DMS153 (cell line): ENCODE results near the gene AKAP6.
"Not testable (repeated sequence)": the region's sequence is repeated elsewhere in the genome, so short reads cannot be mapped to it uniquely, and the experiment has no call there.

Experiments used
- DNase-seq: peaks from one replicate; lab custom pipeline; 2025; lab: John Stamatoyannopoulos, UW

The AKAP6 gene

DNA sequence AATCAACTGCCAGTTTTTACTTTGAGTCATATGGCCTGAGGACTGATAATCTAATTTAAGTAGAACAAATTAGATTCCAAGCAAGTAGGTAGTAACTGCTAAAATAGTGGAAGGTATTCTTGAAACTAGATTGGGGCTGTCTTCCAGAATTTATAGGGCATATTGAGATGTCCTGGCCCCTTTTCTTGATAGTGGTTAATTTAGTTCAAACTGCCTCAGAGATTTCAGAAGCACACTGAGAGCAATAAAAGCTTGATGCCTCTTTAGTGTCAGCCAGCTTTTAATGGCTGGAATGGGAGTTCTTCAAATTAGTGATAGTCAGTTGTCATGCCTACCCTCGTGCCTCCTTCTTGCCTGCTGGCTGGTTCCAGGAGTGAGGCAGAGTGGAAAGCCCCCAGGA is 120.5 kb downstream of the AKAP6 start:
- DNase-seq, result no peak

DNA sequence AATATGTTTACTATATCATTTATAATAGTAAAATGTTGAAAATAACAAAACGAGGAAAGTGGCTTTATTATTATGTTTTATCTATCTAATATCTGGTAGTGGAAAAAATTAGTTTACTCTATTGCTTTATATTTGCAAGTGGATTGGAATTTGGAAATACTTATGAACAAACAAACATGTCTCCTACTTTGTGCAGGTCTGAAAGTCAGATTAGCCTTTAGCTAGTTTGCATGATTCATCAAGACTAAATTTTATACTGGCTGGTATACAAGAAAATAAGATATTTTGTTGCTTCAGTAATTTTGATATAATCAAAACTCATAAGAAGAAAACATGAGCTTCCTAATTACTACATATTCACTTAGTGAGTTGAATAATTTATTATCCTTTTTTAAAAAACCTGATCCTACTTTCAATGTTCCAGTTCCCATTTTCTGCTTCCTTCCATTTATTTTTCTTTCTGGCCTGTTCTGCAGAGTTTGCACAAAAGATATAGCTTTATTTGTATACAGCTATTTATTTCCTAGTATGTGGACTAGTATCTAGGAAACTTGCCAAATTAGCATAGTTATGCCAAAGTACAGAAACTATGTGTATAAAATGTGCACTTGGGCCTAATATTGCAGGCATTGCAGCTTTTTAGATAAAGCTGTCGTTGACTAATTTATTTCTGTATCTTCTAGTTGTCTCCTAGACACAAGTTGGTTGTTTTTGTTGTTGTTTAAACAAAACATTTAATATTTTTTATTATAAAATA is 122.0 kb downstream of the AKAP6 start:
- DNase-seq, result no peak

GRCh38 chr14:32453857-32454810 is 125.0 kb downstream of the AKAP6 start:
- DNase-seq, result no peak

DNA sequence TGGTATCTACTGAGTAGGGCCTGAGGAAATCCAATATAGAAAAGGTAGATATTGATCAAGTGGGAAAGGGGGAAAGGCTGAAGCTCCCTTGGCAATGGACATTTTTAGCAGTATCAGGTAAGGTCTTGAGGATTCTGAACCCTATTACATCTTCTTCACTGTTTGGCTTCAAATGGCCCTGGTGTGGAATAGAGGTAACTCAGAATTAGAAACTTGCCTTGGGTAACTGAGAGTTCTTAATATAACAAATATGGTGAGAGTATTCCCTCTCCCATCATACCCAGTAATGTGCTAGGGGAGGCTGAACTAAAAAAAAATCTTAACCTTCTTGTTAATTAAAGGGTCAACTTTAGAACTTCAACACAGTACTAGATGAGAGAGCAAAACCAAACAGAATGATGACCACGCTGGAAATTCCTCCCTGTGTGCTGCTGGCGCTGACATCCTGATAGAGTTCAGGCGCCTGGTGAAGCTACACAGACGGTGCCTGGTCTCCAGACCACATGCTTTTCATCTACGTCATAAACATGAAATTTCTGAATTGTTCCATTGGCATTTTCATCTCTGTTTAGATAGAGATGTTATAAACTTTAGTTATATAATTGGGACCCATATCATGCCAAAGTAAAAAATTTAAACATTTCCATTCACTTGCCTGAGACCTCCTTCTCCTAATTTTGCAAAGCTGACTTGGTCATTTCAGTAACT is 128.3 kb downstream of the AKAP6 start:
- no peak for DNase-seq

GRCh38 chr14:32458720-32459119 is 129.6 kb downstream of the AKAP6 start:
- DNase-seq, result no peak

DNA sequence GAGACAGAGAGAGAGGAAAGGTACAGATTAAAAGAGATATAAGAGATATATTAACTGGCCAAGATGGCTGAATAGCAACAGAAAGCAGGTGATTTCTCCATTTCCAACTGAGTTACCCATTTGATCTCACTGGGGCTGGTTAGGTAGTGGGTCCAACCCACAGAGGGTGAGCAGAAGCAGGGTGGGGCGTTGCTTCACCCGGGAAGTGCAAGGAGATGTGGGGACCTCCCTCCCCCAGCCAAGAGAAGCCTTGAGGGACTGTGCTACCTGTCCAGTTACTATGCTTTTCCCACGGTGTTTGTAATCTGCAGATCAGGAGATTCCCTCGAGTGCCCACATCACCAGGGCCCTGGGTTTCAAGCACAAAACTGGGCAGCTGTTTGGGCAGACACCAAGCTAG is 131.2 kb downstream of the AKAP6 start:
- DNase-seq, result no peak

- DNase-seq, result not testable (repeated sequence)
These were observed 133.5 kb downstream of the AKAP6 start for GRCh38 chr14:32462553-32462952.

DNA sequence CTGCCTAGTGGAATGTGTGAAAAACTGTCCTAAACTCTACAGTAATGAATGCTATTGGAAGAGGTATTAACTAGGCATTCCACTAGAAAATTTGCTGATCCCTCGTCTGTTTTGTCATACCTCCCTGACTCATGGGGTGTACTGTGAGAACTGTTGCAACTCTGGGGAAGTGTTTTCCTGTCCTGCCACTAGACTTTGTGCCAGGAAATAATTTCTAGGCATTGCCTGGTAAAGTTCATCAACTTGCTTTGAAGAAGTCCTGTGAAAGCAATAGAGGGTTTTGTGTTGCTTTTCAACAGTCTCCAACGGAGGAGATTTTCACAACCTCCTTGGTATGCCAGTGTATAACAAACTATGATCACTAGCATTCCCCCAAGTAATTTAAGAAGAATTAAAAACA is 139.9 kb downstream of the AKAP6 start:
- no peak for DNase-seq

GRCh38 chr14:32469388-32470160 is 140.5 kb downstream of the AKAP6 start:
- peak; percentile 34 for DNase-seq

GRCh38 chr14:32470161-32470715 is 141.1 kb downstream of the AKAP6 start:
- no peak for DNase-seq

DNA sequence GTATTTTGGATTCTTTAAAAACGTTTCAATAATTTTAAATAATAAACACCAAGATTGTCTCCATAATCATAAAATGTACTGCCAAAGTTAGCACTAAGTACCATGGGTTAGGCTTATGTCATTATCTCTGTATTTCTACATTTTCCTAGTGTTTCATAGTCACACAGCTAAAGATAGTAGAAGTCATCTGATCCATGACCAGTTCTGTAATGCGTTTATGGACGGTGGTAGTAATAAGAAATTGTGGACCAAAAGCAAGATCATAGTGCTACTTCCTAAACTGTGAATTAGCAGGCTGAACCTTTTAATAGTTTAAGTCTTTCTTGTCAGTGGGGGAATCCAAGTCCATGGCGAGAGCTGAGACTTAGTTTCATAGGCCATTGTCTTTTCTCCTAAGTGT is 142.1 kb downstream of the AKAP6 start:
- DNase-seq, result no peak

GRCh38 chr14:32472076-32472475 is 143.0 kb downstream of the AKAP6 start:
- DNase-seq, result no peak

DNA sequence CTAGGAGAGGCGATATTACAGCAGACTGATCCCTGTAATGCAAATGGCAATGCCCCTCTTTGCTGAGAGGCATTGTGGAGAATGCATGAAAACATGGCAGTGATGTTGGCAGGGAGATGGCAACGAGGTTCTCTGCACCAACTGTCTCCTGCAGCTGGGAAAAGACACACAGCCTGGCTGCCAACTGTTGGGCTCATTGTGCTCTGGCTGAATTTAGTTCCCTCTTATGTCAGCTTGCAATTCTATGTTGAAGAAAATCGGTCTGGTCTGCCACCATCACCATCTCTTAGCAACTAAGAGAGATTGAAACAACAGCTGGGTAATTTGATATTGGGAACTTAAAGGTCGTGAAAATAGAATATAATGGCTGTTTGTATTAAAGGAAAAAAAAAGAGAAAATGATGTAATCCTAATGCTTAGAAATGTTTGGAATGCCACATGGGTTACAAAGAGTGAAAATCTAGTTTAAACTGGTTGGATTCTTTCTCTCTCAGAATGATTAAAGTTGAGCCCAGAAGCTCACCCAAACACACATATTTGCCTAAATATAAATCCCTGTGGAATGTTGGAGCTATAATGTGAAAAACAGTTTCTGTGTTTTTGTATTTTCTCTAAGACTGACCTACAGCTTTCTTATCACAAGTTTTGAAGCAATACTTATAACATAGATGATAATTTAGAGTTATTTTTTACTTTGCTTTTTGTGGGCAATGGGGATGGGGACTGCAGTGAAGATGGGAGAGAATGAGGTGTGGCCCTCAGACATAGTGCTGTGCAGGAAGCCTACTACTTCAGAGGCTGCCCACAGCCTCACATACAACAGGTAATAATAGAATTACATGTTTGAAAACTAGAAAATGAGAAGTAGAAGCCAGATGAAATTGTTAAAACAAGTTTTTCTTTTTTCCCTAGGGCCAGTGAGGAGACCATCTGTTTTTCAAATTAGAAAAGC is 143.7 kb downstream of the AKAP6 start:
- DNase-seq, result peak; percentile 61

DNA sequence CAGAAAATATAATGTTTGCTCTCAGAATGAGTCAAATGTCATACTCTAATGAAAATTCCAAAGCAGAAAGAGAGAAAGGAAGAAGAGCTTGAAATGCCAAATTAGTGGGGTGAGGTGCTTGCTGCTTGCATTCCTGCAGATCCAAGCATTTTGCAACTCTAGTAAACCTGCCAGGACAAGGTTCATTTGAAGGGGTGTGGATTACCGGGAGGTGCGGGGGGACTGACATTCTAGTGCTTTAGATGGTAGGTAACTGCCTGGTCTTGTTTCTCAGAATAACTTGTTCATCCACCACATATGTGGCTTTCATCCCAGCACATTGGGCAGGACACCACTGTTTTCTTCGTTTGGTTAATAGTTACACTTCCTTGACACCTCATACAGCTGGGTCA is 144.4 kb downstream of the AKAP6 start:
- DNase-seq, result no peak

GRCh38 chr14:32474478-32475195 is 145.5 kb downstream of the AKAP6 start:
- DNase-seq, result no peak

DNA sequence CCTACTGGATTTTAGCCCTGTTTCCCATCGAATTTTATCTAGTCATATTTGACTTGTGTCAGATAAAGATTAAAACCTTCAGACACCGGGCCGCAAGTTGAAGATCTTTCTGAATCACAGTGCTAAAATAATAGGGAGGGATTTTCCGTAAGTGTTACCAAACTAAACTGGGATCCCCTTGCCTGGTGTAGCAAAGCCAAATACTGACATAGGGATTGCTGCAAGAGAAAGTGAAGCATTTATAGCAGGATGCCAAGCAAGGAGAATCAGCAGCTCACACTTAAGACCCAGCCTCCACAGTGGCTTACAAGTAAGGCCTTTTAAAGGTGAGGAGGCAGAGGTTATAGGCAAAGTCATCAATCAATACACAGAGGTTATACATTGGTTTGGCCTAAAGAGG is 147.4 kb downstream of the AKAP6 start:
- no peak for DNase-seq

- DNase-seq, result no peak
These were observed 148.3 kb downstream of the AKAP6 start for GRCh38 chr14:32477396-32477795.

DNA sequence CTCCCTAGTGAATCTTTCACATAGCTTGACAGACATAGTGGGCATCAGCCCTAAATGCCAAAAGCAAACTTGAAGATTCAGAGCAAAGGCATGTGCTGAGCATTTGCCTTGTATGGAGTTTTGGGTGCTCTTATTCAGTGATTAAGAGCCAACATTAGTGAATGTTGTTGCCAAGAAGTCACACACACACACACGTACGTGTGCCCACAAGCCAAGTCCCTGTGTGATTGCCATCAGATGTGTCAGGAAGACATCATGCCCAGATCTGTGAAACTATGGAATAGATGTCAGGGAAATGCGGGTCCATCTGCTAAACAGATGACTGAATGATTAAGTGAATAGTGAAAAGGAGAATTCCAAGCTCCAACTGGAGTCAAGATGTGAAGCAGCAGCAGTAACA is 149.0 kb downstream of the AKAP6 start:
- no peak for DNase-seq

DNA sequence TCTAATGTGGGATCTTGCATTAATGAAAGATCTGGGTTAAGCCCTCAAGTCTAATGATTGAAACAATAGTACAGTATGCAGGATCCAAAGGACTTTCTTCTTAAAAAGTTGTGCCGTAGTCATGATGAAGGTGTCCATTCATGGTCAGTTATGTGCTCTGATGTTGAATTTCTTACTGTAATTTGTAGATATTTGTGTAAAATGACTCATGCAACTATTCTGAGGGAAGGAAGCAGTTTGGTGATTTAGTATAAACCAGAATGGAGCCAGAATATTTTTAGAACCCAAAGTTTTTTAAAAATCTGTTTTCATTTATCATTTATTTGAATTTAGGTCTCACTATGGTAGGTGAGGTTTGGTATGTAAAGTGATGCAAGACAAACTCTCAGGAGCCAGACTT is 151.2 kb downstream of the AKAP6 start:
- DNase-seq, result no peak

DNA sequence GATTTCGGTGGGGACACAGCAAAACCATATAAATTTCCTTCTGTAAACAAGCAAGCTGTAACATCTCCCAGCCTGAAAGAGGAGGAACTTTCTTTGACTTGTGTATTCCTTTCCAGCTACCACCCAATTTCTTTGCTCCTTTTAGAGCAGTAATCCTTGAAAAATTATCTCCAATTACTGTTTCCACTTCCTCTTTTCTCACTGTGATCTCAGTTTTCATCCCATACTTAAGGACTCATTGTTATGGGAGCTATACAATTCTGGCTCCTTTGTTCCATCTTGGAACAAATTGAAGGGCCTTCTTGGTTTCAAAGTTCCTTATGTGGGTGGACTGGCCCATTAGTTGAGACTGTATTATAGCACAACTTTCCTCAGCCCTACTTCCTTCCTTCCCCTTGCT is 152.6 kb downstream of the AKAP6 start:
- no peak for DNase-seq
